Inflammatory macrophage treated with lipopolysaccharide for 1 hour (primary cell): Measurements from ENCODE around the gene SALL3.

ENCODE experiments used
- DNase-seq, 2 donors: peaks; one replicate each; pipeline ENCODE4 v3.0.0-alpha.2; 2020 to 2022

Gene SALL3

DNA sequence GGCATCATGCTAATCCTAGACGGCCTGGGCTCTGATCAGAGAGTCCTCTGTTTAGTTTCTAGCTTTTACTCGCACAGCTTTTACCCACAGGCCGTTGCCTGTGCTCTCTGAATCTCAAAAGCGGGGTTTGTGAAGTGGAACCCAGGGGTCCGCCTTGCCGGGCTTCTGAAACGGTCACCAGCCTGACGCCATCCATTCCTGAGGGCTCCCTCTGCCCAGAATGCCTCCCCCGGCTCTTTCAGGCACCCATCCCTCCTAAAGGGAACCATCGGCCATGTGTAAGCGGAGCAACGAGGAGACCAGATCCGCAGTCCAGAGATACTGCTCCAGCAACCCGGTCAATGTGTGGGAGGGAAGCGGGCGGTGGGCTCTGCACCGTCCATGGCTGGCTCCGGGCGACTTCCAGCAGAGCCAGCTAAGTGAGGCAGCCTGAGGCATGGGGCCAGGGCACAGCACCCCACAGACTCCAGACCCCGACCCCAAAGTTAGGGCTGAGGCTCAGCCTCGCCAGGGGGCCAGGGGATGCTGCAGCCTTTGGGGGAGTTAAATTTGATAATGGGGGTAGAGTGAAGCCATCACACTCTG, 28.8 kb downstream of the SALL3 start:
- DNase-seq, result no peak

DNA sequence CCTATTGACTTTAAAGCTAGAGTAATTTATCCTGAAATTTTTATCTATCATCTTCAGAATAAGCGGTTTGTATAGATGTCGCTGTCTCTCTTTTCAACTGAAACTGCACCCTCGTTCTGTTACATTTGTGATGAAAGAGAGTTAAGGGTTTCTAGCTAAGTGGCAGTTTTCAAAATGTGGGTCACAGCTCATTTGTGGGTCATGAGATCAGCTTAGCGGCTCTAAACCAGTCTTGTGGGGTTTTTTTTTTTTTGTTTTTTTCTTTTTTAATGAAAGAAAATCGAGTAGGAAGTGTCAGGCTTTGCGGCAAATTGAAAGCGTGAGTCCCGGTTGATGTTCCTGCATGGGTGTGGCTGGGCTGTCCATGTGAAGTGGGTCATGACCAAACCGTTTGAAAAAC, 31.2 kb downstream of the SALL3 start:
- DNase-seq, result no peak

DNA sequence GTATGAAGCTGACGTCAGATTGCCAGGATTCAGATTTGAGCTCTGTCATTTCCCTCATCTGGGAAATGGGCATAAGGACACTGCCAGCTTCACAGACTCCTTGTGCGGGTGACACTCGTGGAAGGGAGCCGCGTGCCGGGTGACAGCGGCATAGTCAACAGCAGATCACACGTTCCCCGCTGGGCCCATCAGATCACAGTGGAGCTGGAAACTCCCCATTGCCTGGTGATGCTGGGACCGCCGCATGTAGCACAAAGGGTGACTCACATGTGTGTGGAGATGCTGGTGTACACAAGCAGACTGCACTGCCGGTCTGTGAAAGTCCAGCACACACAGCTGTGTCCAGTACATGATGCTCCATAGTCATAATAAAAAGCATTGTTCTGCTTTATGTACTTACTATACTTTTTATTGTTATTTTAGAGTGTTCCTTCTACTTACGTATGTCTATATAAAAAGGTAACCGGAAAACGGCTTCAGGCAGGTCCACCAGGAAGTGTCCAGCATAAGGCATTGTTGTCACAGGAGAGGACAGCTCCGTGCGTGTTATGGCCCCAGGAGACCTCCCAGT, 31.8 kb downstream of the SALL3 start:
- DNase-seq, result no peak

DNA sequence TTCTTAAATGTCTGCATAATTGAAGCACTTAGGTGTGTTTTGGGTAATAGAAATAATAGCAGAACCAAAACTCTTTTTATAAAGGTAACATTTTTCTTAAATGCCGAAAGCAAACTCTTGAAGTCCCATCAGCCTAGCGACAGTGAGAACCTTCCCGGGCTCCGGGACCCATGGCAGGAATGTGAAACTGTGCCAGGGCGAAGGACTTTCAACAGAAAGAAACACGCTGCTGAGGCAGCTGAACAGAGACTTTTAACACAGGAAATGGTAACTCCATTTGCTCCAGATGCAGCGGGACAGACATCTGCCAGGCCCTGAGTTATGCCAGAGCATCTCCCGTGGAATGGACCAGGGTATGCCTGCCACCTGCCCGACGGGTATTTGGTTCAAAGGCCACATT, 34.3 kb downstream of the SALL3 start:
- no peak for DNase-seq

DNA sequence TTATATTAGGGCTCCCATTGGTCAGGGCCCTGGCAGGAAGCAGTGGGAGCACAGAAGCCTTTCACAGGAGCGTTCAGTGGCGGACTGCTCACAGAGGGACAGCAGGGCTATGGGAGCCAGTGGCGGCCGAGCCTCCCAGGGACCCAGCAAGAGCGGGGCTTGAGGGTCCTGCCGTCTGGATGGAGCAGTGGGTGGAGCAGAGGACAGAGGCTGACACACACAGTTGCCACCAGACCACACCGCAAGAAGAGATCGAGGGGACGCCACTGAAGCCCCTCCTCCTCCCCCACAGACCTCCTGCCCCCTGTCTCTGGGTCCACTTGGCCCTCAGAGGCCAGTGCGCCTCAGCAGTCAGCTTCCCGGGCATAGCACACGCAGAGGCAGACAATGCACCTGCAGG, 39.3 kb downstream of the SALL3 start:
- DNase-seq, result no peak

DNA sequence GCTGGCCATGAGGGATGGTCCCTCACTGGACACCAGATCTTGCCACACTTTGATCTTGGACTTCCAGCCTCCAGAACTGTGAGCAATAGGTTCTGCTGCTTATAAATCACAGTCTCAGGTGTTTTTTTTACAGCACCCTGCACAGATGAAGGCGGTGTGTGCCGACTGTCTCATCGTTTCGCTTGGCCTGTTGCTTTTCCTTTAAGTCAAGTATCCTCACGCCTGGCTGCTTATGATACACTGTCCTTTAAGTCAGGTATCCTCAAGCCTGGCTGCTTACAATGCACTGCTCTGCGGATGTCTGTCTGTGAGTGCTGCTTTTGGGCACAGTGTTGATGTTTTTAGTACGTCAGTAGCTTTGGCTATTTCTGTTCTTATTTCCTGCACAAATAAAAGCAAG, 40.3 kb downstream of the SALL3 start:
- DNase-seq, result no peak

DNA sequence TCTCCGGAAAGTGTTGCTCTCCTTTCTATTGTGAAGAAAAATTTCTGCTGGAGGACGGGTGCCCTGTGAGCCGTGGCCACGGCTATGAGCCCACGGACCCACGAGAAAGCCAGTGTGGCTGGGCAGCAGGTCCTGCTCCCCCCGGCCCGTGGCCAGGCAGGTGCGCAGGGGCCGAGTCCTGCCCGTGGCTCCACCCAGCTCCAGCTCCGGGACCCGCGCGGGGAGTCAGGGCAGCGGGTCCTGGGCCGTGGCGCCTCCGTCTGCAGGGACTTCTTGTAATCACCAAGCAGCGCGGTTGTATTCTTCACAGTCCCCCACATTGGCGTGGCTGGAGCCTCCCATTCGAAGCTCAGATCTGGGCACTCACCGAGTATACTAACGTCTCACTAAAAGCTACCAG, 43.0 kb downstream of the SALL3 start:
- no peak for DNase-seq

DNA sequence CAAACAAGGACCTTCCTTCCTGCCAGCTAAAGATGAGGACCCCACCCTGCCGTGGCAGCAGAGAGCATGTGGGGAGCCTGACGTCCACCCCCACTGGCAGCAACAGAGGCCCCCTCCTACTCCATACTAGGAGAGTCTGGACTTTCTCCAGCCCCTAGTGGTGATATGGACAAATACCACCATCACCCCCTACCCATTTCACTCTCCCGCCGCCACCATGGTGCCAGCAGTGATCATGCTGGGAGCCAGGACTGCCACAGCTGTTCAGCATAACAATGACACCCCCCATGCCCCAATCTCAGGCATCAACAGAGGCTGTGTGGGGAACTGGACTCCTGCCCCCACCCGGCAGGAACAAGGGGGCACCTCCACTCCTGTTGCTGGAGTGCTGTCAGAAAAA, 46.9 kb downstream of the SALL3 start:
- no peak for DNase-seq

DNA sequence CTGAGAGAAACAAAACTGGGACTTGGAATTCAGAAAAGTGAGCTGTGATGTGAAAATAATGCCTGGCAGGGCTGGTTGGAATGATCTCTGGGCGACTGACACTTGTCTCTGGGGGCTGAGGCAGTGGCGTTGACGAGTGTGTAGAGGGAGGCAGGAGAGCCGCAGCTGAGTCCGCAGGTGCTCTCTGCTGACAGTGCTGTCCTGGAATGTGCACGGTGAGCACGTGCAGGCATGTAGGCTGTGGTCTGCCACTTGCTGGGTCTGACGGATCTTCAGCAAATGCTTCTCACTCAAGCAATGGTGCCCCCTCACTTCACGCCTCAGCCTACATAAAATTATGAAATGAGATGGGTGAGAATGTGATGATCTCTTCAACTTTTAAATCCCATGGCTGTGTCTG, 51.1 kb downstream of the SALL3 start:
- no peak for DNase-seq

DNA sequence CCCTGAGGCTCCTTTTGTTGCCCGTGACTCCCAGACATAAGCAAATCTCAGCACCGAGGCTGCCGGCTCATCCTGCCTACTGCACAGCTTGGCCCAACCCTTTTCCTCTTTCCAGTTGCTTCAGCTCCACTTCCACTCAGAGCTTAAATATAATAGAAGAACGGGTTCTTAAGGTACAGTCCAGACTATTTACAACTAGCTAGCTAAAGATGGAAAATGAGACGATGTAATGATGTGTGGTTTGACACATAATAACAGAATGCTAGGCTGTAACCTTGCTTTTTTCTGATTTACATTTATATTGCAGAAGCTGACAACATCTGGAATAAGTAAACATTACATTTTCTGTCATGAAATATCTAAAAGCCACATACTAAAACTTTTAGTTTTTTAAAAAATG, 62.7 kb downstream of the SALL3 start:
- no peak for DNase-seq

DNA sequence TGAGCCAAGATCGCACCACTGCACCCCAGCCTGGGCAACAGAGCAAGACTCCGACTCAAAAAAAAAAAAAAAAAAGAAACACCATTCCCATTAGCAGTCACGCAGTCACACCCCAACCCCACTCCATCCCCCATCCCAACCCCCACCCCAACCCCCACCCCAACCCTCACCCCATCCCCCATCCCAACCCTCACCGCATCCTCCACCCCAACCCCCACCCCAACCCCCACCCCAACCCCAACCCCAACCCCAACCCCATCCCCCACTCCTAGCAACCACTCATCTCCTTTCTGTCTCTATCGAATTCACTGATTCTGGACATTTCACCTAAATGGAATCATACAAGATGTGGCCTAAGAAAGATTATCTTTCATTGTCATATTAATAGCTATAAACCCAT, 63.7 kb downstream of the SALL3 start:
- no peak for DNase-seq

DNA sequence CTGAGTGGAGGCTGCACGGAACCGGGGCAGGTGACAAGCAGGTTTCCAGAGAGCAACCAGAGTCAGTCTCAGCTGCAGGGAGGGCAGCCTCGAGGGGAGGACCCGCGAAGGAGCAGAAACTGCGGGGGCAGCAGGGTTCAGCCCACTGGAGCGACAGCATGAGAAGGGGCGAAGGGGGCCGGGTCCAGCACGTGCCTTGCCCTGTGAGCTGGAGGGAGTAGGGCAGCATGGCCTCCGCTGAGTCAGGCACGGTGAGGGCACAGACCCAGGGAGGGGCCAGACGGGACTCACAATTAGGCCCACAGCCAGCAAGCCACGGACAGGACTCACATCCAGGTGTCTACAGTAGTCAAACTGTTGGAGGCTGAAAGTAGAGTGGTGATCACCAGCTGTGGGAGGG, 66.9 kb downstream of the SALL3 start:
- DNase-seq, result no peak

DNA sequence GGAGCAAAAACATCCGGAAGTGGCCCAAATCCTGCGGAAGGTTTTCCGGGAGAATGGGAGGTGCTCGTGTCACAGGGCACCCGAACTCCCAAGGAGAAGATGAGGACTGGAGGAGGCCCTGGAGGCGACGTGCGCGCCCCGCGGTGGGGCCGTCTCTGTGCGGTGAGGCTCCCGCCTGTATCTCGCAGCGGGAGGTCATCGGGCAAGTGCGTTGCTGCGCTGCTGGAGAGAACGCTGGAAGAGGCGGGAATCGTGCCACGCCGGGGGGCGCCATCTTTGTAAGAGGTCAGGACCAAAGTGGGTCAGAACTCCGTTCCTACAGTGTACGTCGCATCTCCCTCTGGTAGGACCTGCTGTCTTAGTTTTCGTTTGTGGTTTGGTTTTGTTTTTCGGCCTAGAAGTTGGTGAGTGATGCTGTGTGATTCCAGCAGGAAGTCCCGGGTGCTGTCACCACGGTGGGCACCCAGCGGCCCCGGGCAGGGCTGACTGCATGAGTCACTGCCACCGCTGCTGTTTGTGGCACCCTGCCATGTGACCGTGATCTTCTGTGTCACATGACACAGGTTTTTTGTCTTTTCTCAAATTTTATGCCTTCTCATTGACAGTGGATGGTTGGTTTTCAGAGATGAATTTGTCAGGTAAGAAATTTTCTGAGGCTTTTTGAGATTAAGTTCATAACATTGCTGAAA, 68.1 kb downstream of the SALL3 start:
- no peak for DNase-seq

DNA sequence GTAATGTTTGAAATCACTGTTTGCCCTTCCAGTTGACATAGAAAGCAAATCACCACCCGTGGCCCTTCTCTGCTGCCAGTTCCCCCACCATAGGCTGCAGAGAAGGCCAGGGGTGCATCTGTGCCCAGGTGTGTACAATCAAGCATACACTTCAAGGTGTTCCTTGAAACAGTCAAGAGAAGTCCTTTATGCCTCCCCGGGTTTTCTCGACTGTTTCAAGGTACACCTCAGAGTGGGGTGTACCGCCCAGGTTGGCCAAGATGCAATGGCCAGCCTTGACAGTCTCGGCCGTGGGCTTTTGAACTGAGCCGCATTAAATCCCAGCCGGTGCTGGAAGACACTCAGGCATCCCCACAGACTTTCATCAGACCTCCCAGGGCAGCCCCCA, 68.6 kb downstream of the SALL3 start:
- no peak for DNase-seq

DNA sequence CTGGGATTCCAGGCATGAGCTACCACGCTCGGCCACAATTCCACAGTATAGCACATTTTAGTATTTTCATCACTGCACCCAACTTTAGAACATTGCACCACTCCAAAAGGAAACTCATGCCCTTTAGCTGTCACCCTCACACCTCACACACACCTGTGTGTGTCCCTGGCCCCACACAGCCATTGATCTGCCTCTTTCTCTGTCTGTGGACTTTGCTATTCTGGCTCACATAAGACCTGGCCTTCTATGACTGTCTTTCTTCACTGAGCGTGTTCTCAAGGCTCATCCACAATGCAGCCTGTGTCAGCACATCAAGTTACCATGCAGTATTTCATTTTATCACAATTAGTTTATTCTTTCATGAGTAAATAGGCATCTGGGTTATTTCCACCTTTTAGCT, 69.9 kb downstream of the SALL3 start:
- no peak for DNase-seq
